Testis (tissue), 3 donors: Measurements from ENCODE around the gene TRPM3. TPM values are rescaled to one million over a fixed set of nuclear protein-coding genes. Genes with fewer than 3 reads are reported as not detected.

Experiments
- DNase-seq: peaks from one replicate; pipeline ENCODE4 v3.0.0-alpha.2; 2019
- H3K27ac ChIP-seq, 2 donors: fragments of 200-600 bp; sonication (generic); one replicate each; pipeline ENCODE4 v1.5.1; 2019
- H3K27me3 ChIP-seq: fragments of 200-600 bp; sonication (generic); one replicate; pipeline ENCODE4 v1.5.1; 2019
- H3K36me3 ChIP-seq: fragments of 200-600 bp; sonication (generic); one replicate; pipeline ENCODE4 v1.5.1; 2017; ENCODE audit warnings: low read depth; ENCODE audit errors: missing control alignments
- H3K4me1 ChIP-seq: fragments of 200-600 bp; sonication (generic); one replicate; pipeline ENCODE4 v1.5.1; 2019
- H3K4me3 ChIP-seq, 2 donors: fragments of 200-600 bp; sonication (generic); one replicate each; pipeline ENCODE4 v1.5.1; 2017 to 2019
- H3K9me3 ChIP-seq: fragments of 200-600 bp; sonication (generic); one replicate; pipeline ENCODE4 v1.5.1; 2017
- POLR2A ChIP-seq: fragments of 450-650 bp; IDR thresholded peaks from one replicate; pipeline ENCODE4 v1.6.1; 2017; ENCODE audit warnings: antibody characterized with exemption, mild to moderate bottlenecking, moderate library complexity
- WGBS, 2 donors: methylation state at CpG; one replicate each; pipeline ENCODE4 v1.1.5; 2018; 5-methylcytosine and 5-hydroxymethylcytosine counted together
- intact Hi-C: fragments of 100-400 bp; cut with DNase I; formaldehyde crosslinking; loops from one replicate; pipeline ENCODE4 v1.15.1; 2023; ENCODE audit warnings: low total_unique reads
- polyA plus RNA-seq: library from polyadenylated mRNA; stranded (reverse); fragments of 350-450 nt; fragmentation: Illumina TruSeq; extraction: RNeasy Lipid Tissue Mini Kit (QIAGEN cat#74804); gene quantifications from one replicate; pipeline ENCODE4 v1.2.3, GENCODE V29; 2014; ENCODE audit warnings: low read depth, low replicate concordance; ENCODE audit not compliant: insufficient read depth
- total RNA-seq, 2 donors: library from RNA; depleted of rRNA; stranded (reverse); fragments of >200 nt; gene quantifications; one replicate each; pipeline ENCODE4 v1.2.3, GENCODE V29; 2016
- TF ChIP-seq, protein P1 (sequence below), 3 experiments: fragments of 450-650 bp in 2 of 3; fragments of 200-600 bp in 1 of 3; sonication (generic) in 1 of 3; IDR thresholded peaks; one replicate each; pipeline ENCODE4 v1.5.1; 2016 to 2019; ENCODE audit warnings: antibody characterized with exemption in 3 of 3, mild to moderate bottlenecking in 2 of 3, moderate library complexity in 1 of 3

Gene TRPM3
- total and polyA plus RNA-seq, 3 donors from 2014 or later = 4.1 to 54.3 (median 43.9) TPM

DNA sequence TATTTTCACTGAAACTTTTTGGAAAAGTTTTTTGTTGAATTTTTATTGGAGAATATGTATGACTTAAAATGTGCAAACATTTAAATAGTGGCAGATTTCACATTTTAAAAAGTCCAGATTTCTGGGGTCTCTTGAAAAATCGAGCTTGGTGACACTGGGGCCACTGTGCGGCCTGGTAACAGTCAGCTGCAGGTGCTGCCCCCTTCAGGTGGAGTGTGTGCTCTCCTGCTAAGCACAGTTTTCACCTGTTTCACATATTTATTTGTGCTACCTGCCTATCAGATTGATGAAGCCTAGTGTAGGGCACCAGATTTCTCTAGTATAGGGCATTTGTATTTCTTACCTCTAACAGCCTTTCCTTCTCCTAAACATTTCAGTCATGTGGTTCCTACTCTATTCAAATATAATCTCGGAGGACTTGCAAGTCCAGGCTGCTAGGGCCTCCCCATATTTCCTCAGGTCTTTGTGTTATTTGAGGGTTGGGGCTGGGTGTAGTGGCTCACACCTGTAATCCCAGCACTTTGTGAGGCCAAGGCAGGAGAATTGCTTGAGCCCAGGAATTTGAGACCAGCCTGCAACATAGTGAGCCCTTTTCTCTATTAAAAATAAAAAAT lies 611.2 kb downstream of the TRPM3 start:
- 77 to 85% methylated on average over 3 of the region's 3 CpGs for WGBS, 2 donors
- intact Hi-C loops = no loop called here

DNA sequence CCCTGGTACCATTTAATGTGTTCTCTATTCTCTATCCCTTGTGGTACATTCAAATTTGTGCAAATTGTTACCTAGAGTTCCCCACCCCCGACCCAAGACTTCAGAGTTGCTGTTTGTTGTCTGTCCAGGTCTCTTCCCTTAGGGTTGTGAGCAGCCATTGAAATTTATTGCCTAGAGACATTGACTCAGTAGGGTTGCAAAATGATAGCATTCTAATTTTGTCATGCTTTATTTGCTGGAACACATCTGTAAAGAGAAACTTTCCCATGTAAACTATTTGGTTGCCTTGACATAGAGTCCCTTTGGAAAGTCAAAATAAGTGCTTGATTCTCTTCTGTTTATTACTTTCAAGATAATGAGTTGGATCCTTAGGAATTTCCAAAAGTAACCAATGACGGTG lies 615.3 kb downstream of the TRPM3 start:
- intact Hi-C loops = no loop called here
- TF ChIP-seq, protein P1, sequence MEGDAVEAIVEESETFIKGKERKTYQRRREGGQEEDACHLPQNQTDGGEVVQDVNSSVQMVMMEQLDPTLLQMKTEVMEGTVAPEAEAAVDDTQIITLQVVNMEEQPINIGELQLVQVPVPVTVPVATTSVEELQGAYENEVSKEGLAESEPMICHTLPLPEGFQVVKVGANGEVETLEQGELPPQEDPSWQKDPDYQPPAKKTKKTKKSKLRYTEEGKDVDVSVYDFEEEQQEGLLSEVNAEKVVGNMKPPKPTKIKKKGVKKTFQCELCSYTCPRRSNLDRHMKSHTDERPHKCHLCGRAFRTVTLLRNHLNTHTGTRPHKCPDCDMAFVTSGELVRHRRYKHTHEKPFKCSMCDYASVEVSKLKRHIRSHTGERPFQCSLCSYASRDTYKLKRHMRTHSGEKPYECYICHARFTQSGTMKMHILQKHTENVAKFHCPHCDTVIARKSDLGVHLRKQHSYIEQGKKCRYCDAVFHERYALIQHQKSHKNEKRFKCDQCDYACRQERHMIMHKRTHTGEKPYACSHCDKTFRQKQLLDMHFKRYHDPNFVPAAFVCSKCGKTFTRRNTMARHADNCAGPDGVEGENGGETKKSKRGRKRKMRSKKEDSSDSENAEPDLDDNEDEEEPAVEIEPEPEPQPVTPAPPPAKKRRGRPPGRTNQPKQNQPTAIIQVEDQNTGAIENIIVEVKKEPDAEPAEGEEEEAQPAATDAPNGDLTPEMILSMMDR (IDR thresholded peaks at IDR 0.05) = no peak
- no peak for TF ChIP-seq POLR2A
- H3K4me3 ChIP-seq = no peak overlapping the region
- 66 to 81% methylated on average over 2 of the region's 2 CpGs for whole genome bisulfite sequencing, 2 donors
- no peaks in the 10 kb centered on the region for H3K4me1 ChIP-seq
- H3K36me3 ChIP-seq = no peaks in the 10 kb centered on the region
- H3K9me3 ChIP-seq = no peaks in the 10 kb centered on the region
- no peak for DNase-seq
- H3K27ac ChIP-seq = no peak overlapping the region
- H3K27me3 ChIP-seq = no peaks in the 10 kb centered on the region

More for the DNA sequence above, 611.2 kb downstream of the TRPM3 start:
- TF ChIP-seq, protein P1 (IDR thresholded peaks at IDR 0.05) = peak in 2 of 3 experiments; percentile 32 to 55
- no peak for TF ChIP-seq POLR2A
- Histone ChIP-seq H3K4me1 (no peaks in the 10 kb centered on the region), H3K36me3 (no peaks in the 10 kb centered on the region), H3K27me3 (no peaks in the 10 kb centered on the region), H3K9me3 (no peaks in the 10 kb centered on the region), H3K4me3 (no peak overlapping the region), H3K27ac (no peak overlapping the region)
- DNase-seq = peak; percentile 59

- WGBS, 2 donors = 58 to 65% methylated on average over 4 of the region's 4 CpGs
- intact Hi-C loops = no loop called here
- Histone ChIP-seq H3K27ac (no peak overlapping the region), H3K36me3 (no peaks in the 10 kb centered on the region), H3K27me3 (no peaks in the 10 kb centered on the region), H3K4me1 (no peaks in the 10 kb centered on the region), H3K9me3 (no peaks in the 10 kb centered on the region), H3K4me3 (no peak overlapping the region)
- no peak for TF ChIP-seq POLR2A
- TF ChIP-seq, protein P1 (IDR thresholded peaks at IDR 0.05) = no peak
- DNase-seq = no peak
Measured at GRCh38 chr9:70504834-70505233, 616.6 kb downstream of the TRPM3 start.

DNA sequence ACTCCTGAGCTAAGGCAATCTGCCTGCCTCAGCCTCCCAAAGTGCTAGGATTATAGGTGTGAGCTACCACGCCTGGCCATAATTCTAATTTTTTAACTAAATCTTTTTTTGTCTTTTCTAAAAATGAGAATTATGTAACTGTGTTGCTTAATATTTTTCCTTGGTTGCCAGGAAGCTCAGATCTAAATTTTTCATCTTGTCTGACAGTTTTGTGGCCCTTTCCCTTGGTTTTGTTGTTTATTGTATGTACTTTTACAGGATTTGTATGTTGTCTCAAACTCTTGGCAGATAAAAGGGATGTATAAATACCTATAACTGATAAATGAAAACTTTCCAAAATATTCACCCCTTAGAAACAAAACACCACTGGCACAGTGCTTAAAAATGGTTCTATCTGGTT lies 618.7 kb downstream of the TRPM3 start:
- no peaks in the 10 kb centered on the region for H3K27me3 ChIP-seq
- no peak overlapping the region for H3K4me3 ChIP-seq
- WGBS, 2 donors = 75 to 90% methylated on average over 1 of the region's 1 CpG
- TF ChIP-seq, protein P1 (IDR thresholded peaks at IDR 0.05) = no peak
- TF ChIP-seq POLR2A = no peak
- intact Hi-C loops = no loop called here
- H3K9me3 ChIP-seq = no peaks in the 10 kb centered on the region
- DNase-seq = no peak
- no peaks in the 10 kb centered on the region for H3K4me1 ChIP-seq
- H3K36me3 ChIP-seq = no peaks in the 10 kb centered on the region
- no peak overlapping the region for H3K27ac ChIP-seq

DNA sequence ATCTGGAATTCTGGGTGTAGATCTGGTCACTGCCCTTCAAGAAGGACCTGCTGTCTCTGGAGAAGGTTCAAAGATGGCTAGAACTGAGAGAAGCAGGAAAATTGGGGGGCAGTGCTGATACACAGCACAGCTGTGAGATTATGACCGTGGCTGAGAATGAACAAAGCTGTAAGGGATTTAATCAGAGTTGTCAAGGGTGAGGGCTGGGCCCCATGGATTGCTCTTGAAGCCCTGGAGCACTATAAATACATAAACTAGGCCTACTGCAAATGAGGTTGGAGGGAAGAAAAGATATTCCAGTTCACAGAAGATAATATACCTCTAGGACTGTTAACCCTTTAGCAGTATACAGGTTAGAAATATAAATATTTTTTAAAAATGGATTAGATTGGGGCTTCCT lies 620.6 kb downstream of the TRPM3 start:
- Histone ChIP-seq H3K4me3 (no peak overlapping the region), H3K4me1 (no peaks in the 10 kb centered on the region), H3K27ac (no peak overlapping the region), H3K9me3 (no peaks in the 10 kb centered on the region), H3K36me3 (no peaks in the 10 kb centered on the region), H3K27me3 (no peaks in the 10 kb centered on the region)
- TF ChIP-seq, protein P1 (IDR thresholded peaks at IDR 0.05) = no peak
- TF ChIP-seq POLR2A = no peak
- DNase-seq = no peak
- intact Hi-C loops = no loop called here
- WGBS, 2 donors = 82 to 100% methylated on average over 1 of the region's 1 CpG
